ENCODE data around the gene CHTOP. TPM values are rescaled to one million over a fixed set of nuclear protein-coding genes. Genes with fewer than 3 reads are reported as not detected.
A peak's percentile ranks its signal among the peaks of the same experiment; 100 is the strongest.
"Not testable (repeated sequence)": the region's sequence is repeated elsewhere in the genome, so short reads cannot be mapped to it uniquely, and the experiment has no call there.

The CHTOP gene
- total and polyA plus RNA-seq, 2 experiments from 2014 or later, result 26.9 to 42.2 TPM

- H3K4me2 ChIP-seq (ENCODE audit: unreplicated experiment), result no peak overlapping the region
Observed at GRCh38 chr1:153636312-153636711, 2.4 kb downstream of the CHTOP start.

GRCh38 chr1:153638261-153638660 lies 4.4 kb downstream of the CHTOP start:
- Histone ChIP-seq H3K4me3 (no peak overlapping the region), H3K4me2 (ENCODE audit: unreplicated experiment) (no peak overlapping the region), H3K79me2 (ENCODE audit: insufficient read depth) (peaks cover 91% of the 10 kb centered on the region), H3K9me2 (ENCODE audit: insufficient read depth) (no peaks in the 10 kb centered on the region), H3K27ac (no peak overlapping the region), H3K4me1 (ENCODE audit: insufficient read depth) (0 out of 2 replicates have a peak, but pooled peaks cover 8% of the 10 kb centered on the region), H3K36me3 (ENCODE audit: low read depth) (peaks cover 73% of the 10 kb centered on the region), H3K9ac (no peak overlapping the region), H3K27me3 (replicated peaks; ENCODE audit: insufficient read depth) (no peaks in the 10 kb centered on the region), H3K9me3 (ENCODE audit: low read depth) (no peaks in the 10 kb centered on the region), H4K20me1 (ENCODE audit: insufficient read depth) (no peaks in the 10 kb centered on the region), H2AFZ (no peak overlapping the region), H3F3A (ENCODE audit: insufficient read depth) (peaks cover 24% of the 10 kb centered on the region)
- TF ChIP-seq EZH2phosphoT487 (IDR thresholded peaks at IDR 0.05; ENCODE audit: insufficient read depth, low read depth), result no peak
- no peak for TF ChIP-seq EZH2 (IDR thresholded peaks at IDR 0.05; ENCODE audit: insufficient read depth, poor library complexity, severe bottlenecking)
- WGBS, 2 experiments (ENCODE audit: low coverage in 1 of 2, low lambda C conversion rate in 2 of 2, missing lambda C conversion rate in 2 of 2), result 90 to 93% methylated on average over 6 of the region's 6 CpGs
- DNase-seq, result no peak
- in situ Hi-C loops (cut with MboI), result no loop called here

More at GRCh38 chr1:153636312-153636711, 2.4 kb downstream of the CHTOP start:
- 0 out of 2 replicates have a peak overlapping the region, but pooled peaks have one; percentile 100 for H3K4me3 ChIP-seq
- H3K9me3 ChIP-seq (ENCODE audit: low read depth), result no peaks in the 10 kb centered on the region
- in situ Hi-C loops (cut with MboI), result no loop called here
- no peak for TF ChIP-seq EZH2phosphoT487 (IDR thresholded peaks at IDR 0.05; ENCODE audit: insufficient read depth, low read depth)
- H3K27me3 ChIP-seq (replicated peaks; ENCODE audit: insufficient read depth), result no peaks in the 10 kb centered on the region
- no peak overlapping the region for H3K9ac ChIP-seq
- H2AFZ ChIP-seq, result no peak overlapping the region
- WGBS, 2 experiments (ENCODE audit: low coverage in 1 of 2, low lambda C conversion rate in 2 of 2, missing lambda C conversion rate in 2 of 2), result 96 to 98% methylated on average over 9 of the region's 9 CpGs
- no peak overlapping the region for H3K27ac ChIP-seq
- peaks cover 73% of the 10 kb centered on the region for H3K79me2 ChIP-seq (ENCODE audit: insufficient read depth)
- H4K20me1 ChIP-seq (ENCODE audit: insufficient read depth), result no peaks in the 10 kb centered on the region
- peaks cover 54% of the 10 kb centered on the region for H3K36me3 ChIP-seq (ENCODE audit: low read depth)
- H3F3A ChIP-seq (ENCODE audit: insufficient read depth), result peaks cover 22% of the 10 kb centered on the region; the same call in 1 of the 2 replicates
- no peak for DNase-seq
- H3K4me1 ChIP-seq (ENCODE audit: insufficient read depth), result 0 out of 2 replicates have a peak, but pooled peaks cover 8% of the 10 kb centered on the region
- no peaks in the 10 kb centered on the region for H3K9me2 ChIP-seq (ENCODE audit: insufficient read depth)

GRCh38 chr1:153639280-153639679 lies 5.4 kb downstream of the CHTOP start:
- no peak overlapping the region for H3K9ac ChIP-seq
- H3K27me3 ChIP-seq (replicated peaks; ENCODE audit: insufficient read depth), result no peaks in the 10 kb centered on the region
- peaks cover 33% of the 10 kb centered on the region for H3F3A ChIP-seq (ENCODE audit: insufficient read depth)
- no peak overlapping the region for H3K4me3 ChIP-seq
- in situ Hi-C loops (cut with MboI), result no loop called here
- H3K27ac ChIP-seq, result no peak overlapping the region
- WGBS, 2 experiments (ENCODE audit: low coverage in 1 of 2, low lambda C conversion rate in 2 of 2, missing lambda C conversion rate in 2 of 2), result 77 to 82% methylated on average over 3 of the region's 3 CpGs
- peaks cover 94% of the 10 kb centered on the region for H3K79me2 ChIP-seq (ENCODE audit: insufficient read depth)
- no peak for DNase-seq
- TF ChIP-seq EZH2 (IDR thresholded peaks at IDR 0.05; ENCODE audit: insufficient read depth, poor library complexity, severe bottlenecking) (no peak), EZH2phosphoT487 (IDR thresholded peaks at IDR 0.05; ENCODE audit: insufficient read depth, low read depth) (no peak)
- no peaks in the 10 kb centered on the region for H3K9me3 ChIP-seq (ENCODE audit: low read depth)
- no peaks in the 10 kb centered on the region for H3K9me2 ChIP-seq (ENCODE audit: insufficient read depth)
- no peak overlapping the region for H2AFZ ChIP-seq
- H3K4me1 ChIP-seq (ENCODE audit: insufficient read depth), result 0 out of 2 replicates have a peak, but pooled peaks cover 8% of the 10 kb centered on the region
- no peak overlapping the region for H3K4me2 ChIP-seq (ENCODE audit: unreplicated experiment)
- H4K20me1 ChIP-seq (ENCODE audit: insufficient read depth), result no peaks in the 10 kb centered on the region
- peaks cover 83% of the 10 kb centered on the region for H3K36me3 ChIP-seq (ENCODE audit: low read depth)

GRCh38 chr1:153640213-153640612 lies 6.3 kb downstream of the CHTOP start:
- not testable (repeated sequence) for DNase-seq

GRCh38 chr1:153640861-153641260 lies 7.0 kb downstream of the CHTOP start:
- Histone ChIP-seq H3K4me3 (no peak overlapping the region), H4K20me1 (ENCODE audit: insufficient read depth) (no peaks in the 10 kb centered on the region), H2AFZ (no peak overlapping the region), H3K9me3 (ENCODE audit: low read depth) (no peaks in the 10 kb centered on the region), H3K36me3 (ENCODE audit: low read depth) (peaks cover 98% of the 10 kb centered on the region), H3K27ac (no peak overlapping the region), H3K9ac (no peak overlapping the region), H3K9me2 (ENCODE audit: insufficient read depth) (no peaks in the 10 kb centered on the region), H3K27me3 (replicated peaks; ENCODE audit: insufficient read depth) (no peaks in the 10 kb centered on the region), H3F3A (ENCODE audit: insufficient read depth) (peaks cover 49% of the 10 kb centered on the region), H3K4me2 (ENCODE audit: unreplicated experiment) (no peak overlapping the region), H3K79me2 (ENCODE audit: insufficient read depth) (peaks cover 81% of the 10 kb centered on the region), H3K4me1 (ENCODE audit: insufficient read depth) (no peaks in the 10 kb centered on the region)
- WGBS, 2 experiments (ENCODE audit: low coverage in 1 of 2, low lambda C conversion rate in 2 of 2, missing lambda C conversion rate in 2 of 2), result 62 to 65% methylated on average over 6 of the region's 6 CpGs
- in situ Hi-C loops (cut with MboI), result no loop called here
- DNase-seq, result no peak
- TF ChIP-seq EZH2phosphoT487 (IDR thresholded peaks at IDR 0.05; ENCODE audit: insufficient read depth, low read depth) (no peak), EZH2 (IDR thresholded peaks at IDR 0.05; ENCODE audit: insufficient read depth, poor library complexity, severe bottlenecking) (no peak)

More at GRCh38 chr1:153640213-153640612, 6.3 kb downstream of the CHTOP start:
- H3K79me2 ChIP-seq (ENCODE audit: insufficient read depth), result peaks cover 87% of the 10 kb centered on the region
- H3K27ac ChIP-seq; H3K9ac ChIP-seq; H3K9me2 ChIP-seq (ENCODE audit: insufficient read depth); H4K20me1 ChIP-seq (ENCODE audit: insufficient read depth); in situ Hi-C loops (cut with MboI); H2AFZ ChIP-seq; H3K9me3 ChIP-seq (ENCODE audit: low read depth); H3K4me2 ChIP-seq (ENCODE audit: unreplicated experiment); H3K27me3 ChIP-seq (replicated peaks; ENCODE audit: insufficient read depth); H3K4me1 ChIP-seq (ENCODE audit: insufficient read depth); H3K4me3 ChIP-seq: not testable (repeated sequence)
- H3K36me3 ChIP-seq (ENCODE audit: low read depth), result peaks cover 93% of the 10 kb centered on the region
- 92 to 97% methylated on average over 5 of the region's 5 CpGs for WGBS, 2 experiments (ENCODE audit: low coverage in 1 of 2, low lambda C conversion rate in 2 of 2, missing lambda C conversion rate in 2 of 2)
- peaks cover 43% of the 10 kb centered on the region for H3F3A ChIP-seq (ENCODE audit: insufficient read depth)

All from GM23248 (cell line).